ENCODE results near the gene MEIS1. TPM values are rescaled to one million over a fixed set of nuclear protein-coding genes. Genes with fewer than 3 reads are reported as not detected.

Gene MEIS1
- total RNA-seq, 1 donor from 2014 or later: 3.4 TPM

DNA sequence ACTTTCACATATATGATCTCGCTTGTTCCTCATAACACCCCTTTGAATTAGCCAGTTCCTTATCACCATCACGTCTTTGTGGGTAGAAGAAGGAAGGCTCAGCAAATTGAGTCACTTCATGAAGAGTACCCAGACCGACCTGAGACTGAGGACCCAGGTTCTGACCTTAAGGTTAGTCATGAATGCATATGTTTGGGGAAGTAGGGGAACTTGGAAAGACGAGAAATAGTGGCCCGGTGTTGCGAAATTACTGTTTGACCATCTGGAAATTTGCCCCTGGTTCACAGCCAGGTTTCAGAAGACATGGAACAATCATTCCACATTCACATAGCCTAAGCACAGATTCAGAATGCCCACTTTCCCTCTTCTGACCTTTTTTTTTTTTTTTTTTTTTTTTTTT is 59.8 kb downstream of the MEIS1 start:
- no peak for FAIRE-seq
- H3K9ac ChIP-seq (ENCODE audit: low read length): no peak overlapping the region
- no peak overlapping the region for H3K4me2 ChIP-seq (ENCODE audit: low read length)
- Mint-ChIP-seq H3K27ac (ENCODE audit: unreplicated experiment) (no peak overlapping the region), H3K9me3 (ENCODE audit: unreplicated experiment) (no peaks in the 10 kb centered on the region), H3K36me3 (ENCODE audit: low read depth, unreplicated experiment) (no peaks in the 10 kb centered on the region), H3K4me1 (ENCODE audit: low read depth, unreplicated experiment) (peaks cover 8% of the 10 kb centered on the region), H3K4me3 (ENCODE audit: unreplicated experiment) (no peak overlapping the region), H3K27me3 (ENCODE audit: low read depth, unreplicated experiment) (no peaks in the 10 kb centered on the region)
- TF ChIP-seq, protein P1, sequence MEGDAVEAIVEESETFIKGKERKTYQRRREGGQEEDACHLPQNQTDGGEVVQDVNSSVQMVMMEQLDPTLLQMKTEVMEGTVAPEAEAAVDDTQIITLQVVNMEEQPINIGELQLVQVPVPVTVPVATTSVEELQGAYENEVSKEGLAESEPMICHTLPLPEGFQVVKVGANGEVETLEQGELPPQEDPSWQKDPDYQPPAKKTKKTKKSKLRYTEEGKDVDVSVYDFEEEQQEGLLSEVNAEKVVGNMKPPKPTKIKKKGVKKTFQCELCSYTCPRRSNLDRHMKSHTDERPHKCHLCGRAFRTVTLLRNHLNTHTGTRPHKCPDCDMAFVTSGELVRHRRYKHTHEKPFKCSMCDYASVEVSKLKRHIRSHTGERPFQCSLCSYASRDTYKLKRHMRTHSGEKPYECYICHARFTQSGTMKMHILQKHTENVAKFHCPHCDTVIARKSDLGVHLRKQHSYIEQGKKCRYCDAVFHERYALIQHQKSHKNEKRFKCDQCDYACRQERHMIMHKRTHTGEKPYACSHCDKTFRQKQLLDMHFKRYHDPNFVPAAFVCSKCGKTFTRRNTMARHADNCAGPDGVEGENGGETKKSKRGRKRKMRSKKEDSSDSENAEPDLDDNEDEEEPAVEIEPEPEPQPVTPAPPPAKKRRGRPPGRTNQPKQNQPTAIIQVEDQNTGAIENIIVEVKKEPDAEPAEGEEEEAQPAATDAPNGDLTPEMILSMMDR (IDR thresholded peaks at IDR 0.05; ENCODE audit: insufficient read depth, low read depth, low read length): no peak
- TF ChIP-seq EZH2 (IDR thresholded peaks at IDR 0.05; ENCODE audit: insufficient read depth, low read length): no peak
- peaks cover 32% of the 10 kb centered on the region for H3K4me1 ChIP-seq (ENCODE audit: insufficient read depth, low read length)
- no peaks in the 10 kb centered on the region for H3K9me3 ChIP-seq (ENCODE audit: insufficient read depth, low read depth, low read length)
- no peak overlapping the region for H2AFZ ChIP-seq (ENCODE audit: low read depth, low read length)
- H3K4me3 ChIP-seq (ENCODE audit: insufficient read depth, low read depth, low read length): no peak overlapping the region
- peaks cover 22% of the 10 kb centered on the region for H4K20me1 ChIP-seq (ENCODE audit: insufficient read depth, low read length)
- H3K79me2 ChIP-seq (ENCODE audit: insufficient read depth, low read length): no peaks in the 10 kb centered on the region
- DNase-seq (ENCODE audit: low read depth): peak; percentile 89
- H3K27ac ChIP-seq (ENCODE audit: low read depth, low read length): no peak overlapping the region
- H3K36me3 ChIP-seq (ENCODE audit: insufficient read depth, low read length): no peaks in the 10 kb centered on the region
- H3K27me3 ChIP-seq (ENCODE audit: insufficient read depth, low read length): no peaks in the 10 kb centered on the region

DNA sequence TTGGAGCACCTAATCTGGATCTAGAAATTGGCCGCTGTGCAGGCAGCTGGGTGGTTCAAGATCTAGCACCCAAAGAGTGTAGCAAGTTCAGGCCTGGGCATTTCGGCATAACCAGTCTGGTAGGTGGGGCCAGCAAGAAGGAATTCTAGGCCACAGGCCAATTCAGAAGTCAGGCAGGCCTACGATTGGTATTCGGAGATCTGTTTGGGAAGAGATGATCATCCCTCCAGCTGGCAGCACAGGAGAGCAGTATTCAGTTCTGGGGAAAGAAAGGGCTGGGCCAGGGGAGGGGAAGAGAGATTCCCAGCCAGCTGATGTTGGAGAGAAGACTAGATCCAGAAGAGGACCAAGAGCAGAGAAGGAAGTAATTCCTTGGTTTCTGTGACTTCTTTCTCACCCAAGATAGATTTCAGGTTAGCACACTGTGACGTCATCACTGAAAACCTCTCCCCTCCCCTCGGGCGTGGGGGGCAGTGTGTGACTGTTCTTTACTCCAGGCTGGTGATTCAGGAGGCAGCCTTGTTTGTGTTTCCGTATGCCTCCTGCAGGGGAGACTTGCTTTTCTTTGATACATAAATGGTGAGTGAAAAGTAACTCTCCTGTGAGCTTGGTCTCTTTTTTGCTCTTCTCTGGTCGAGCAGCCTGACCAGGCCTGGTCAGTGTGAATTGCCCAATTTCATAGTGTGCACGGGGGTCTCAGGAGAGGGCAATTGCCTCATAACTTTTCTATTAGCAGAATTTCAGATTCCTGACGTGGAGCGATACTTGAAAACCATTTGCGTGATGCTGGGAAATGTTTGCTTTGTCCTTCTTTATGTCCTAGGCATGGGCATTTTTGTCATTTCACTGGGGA is 61.1 kb downstream of the MEIS1 start:
- H3K4me1 ChIP-seq (ENCODE audit: insufficient read depth, low read length): peaks cover 23% of the 10 kb centered on the region
- H3K27me3 Mint-ChIP-seq (ENCODE audit: low read depth, unreplicated experiment): no peaks in the 10 kb centered on the region
- no peaks in the 10 kb centered on the region for H3K36me3 ChIP-seq (ENCODE audit: insufficient read depth, low read length)
- H3K4me1 Mint-ChIP-seq (ENCODE audit: low read depth, unreplicated experiment): peaks cover 8% of the 10 kb centered on the region
- DNase-seq (ENCODE audit: low read depth) (peak; percentile 85), FAIRE-seq (peak; percentile 66)
- no peak overlapping the region for H3K4me3 Mint-ChIP-seq (ENCODE audit: unreplicated experiment)
- peaks cover 20% of the 10 kb centered on the region for H4K20me1 ChIP-seq (ENCODE audit: insufficient read depth, low read length)
- H3K9ac ChIP-seq (ENCODE audit: low read length): peak overlapping the region; percentile 44
- no peak for TF ChIP-seq EZH2 (IDR thresholded peaks at IDR 0.05; ENCODE audit: insufficient read depth, low read length)
- TF ChIP-seq, protein P1 (IDR thresholded peaks at IDR 0.05; ENCODE audit: insufficient read depth, low read depth, low read length): peak; percentile 17
- H2AFZ ChIP-seq (ENCODE audit: low read depth, low read length): no peak overlapping the region
- no peak overlapping the region for H3K27ac Mint-ChIP-seq (ENCODE audit: unreplicated experiment)
- no peaks in the 10 kb centered on the region for H3K9me3 Mint-ChIP-seq (ENCODE audit: unreplicated experiment)
- no peaks in the 10 kb centered on the region for H3K79me2 ChIP-seq (ENCODE audit: insufficient read depth, low read length)
- H3K4me3 ChIP-seq (ENCODE audit: insufficient read depth, low read depth, low read length): no peak overlapping the region
- H3K27ac ChIP-seq (ENCODE audit: low read depth, low read length): peak overlapping the region; percentile 60
- H3K9me3 ChIP-seq (ENCODE audit: insufficient read depth, low read depth, low read length): no peaks in the 10 kb centered on the region
- H3K4me2 ChIP-seq (ENCODE audit: low read length): peak overlapping the region; percentile 70
- no peaks in the 10 kb centered on the region for H3K27me3 ChIP-seq (ENCODE audit: insufficient read depth, low read length)
- no peaks in the 10 kb centered on the region for H3K36me3 Mint-ChIP-seq (ENCODE audit: low read depth, unreplicated experiment)

Measured in astrocyte (in vitro differentiated cells and primary cell).